HEK293T (cell line): ENCODE results near the gene TBX10.

Experiments used
- CTCF ChIA-PET: fragments of 350-600 bp; formaldehyde crosslinking; extraction: SDS; loops from one replicate; lab custom pipeline; 2021; ENCODE audit warnings: antibody characterized with exemption, inconsistent platforms; lab: Yijun Ruan, JAX
- POLR2A ChIA-PET: fragments of 350-600 bp; formaldehyde crosslinking; extraction: SDS; loops from one replicate; lab custom pipeline; 2020; ENCODE audit warnings: antibody characterized with exemption, inconsistent platforms; lab: Yijun Ruan, JAX
- DNase-seq: peaks from one replicate; pipeline ENCODE4 v3.0.0; 2012; ENCODE audit warnings: mixed read lengths; ENCODE audit errors: extremely low spot score
- ARNT ChIP-seq: fragments of 450-650 bp; IDR thresholded peaks from 2 replicates; pipeline ENCODE4 v1.6.1; 2017; ENCODE audit warnings: mild to moderate bottlenecking
- BHLHE40 ChIP-seq: fragments of 450-650 bp; IDR thresholded peaks from 2 replicates; pipeline ENCODE4 v1.6.1; 2016; ENCODE audit warnings: mild to moderate bottlenecking, moderate library complexity, borderline replicate concordance
- CTBP1 ChIP-seq: fragments of 450-650 bp; IDR thresholded peaks from 2 replicates; pipeline ENCODE4 v1.6.1; 2016; ENCODE audit warnings: borderline replicate concordance
- ELF4 ChIP-seq: fragments of 450-650 bp; IDR thresholded peaks from 2 replicates; pipeline ENCODE4 v1.6.1; 2017; ENCODE audit warnings: antibody characterized with exemption
- FOXA1 ChIP-seq: fragments of 450-650 bp; IDR thresholded peaks from 2 replicates; pipeline ENCODE4 v1.6.1; 2016; ENCODE audit warnings: mild to moderate bottlenecking
- FOXK2 ChIP-seq: fragments of 450-650 bp; IDR thresholded peaks from 2 replicates; pipeline ENCODE4 v1.6.1; 2016; ENCODE audit warnings: mild to moderate bottlenecking
- FOXM1 ChIP-seq: fragments of 450-650 bp; IDR thresholded peaks from 2 replicates; pipeline ENCODE4 v1.6.1; 2017; ENCODE audit warnings: mild to moderate bottlenecking, borderline replicate concordance
- HDGF ChIP-seq: fragments of 450-650 bp; IDR thresholded peaks from 2 replicates; pipeline ENCODE4 v1.6.1; 2017; ENCODE audit warnings: antibody characterized with exemption, borderline replicate concordance
- L3MBTL2 ChIP-seq: fragments of 450-650 bp; conservative IDR thresholded peaks from 2 replicates; pipeline ENCODE4 v1.6.1; 2016; ENCODE audit warnings: mild to moderate bottlenecking
- LEF1 ChIP-seq: fragments of 450-650 bp; IDR thresholded peaks from 2 replicates; pipeline ENCODE4 v1.6.1; 2017; ENCODE audit warnings: mild to moderate bottlenecking, borderline replicate concordance
- NFRKB ChIP-seq: fragments of 450-650 bp; IDR thresholded peaks from 2 replicates; pipeline ENCODE4 v1.6.1; 2016; ENCODE audit warnings: mild to moderate bottlenecking, moderate library complexity
- SP1 ChIP-seq: fragments of 450-650 bp; IDR thresholded peaks from 2 replicates; pipeline ENCODE4 v1.6.1; 2017
- SUZ12 ChIP-seq: fragments of 450-650 bp; IDR thresholded peaks from 2 replicates; pipeline ENCODE4 v1.6.1; 2016; ENCODE audit warnings: mild to moderate bottlenecking
- TARDBP ChIP-seq: fragments of 450-650 bp; IDR thresholded peaks from 2 replicates; pipeline ENCODE4 v1.6.1; 2016
- ZNF384 ChIP-seq: fragments of 450-650 bp; IDR thresholded peaks from 2 replicates; pipeline ENCODE4 v1.6.1; 2016
- TF ChIP-seq, protein P1 (sequence below): fragments of 450-650 bp; IDR thresholded peaks from 2 replicates; pipeline ENCODE4 v1.6.1; 2016

TBX10 gene

DNA sequence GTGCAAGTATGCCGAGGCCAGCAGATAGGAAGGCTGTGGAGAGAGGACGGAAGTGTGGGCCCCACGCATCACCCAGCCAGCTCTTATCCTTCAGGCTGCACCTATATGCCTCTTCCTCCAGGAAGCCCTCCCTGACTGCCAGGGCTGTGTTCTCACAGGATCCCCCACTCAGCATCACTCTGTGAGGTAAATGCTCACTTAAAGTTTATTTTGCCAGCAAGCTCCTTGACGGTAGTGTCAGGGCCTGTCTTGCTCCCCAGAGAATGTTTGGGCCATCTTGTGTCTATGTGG is 4.4 kb downstream of the TBX10 start:
- POLR2A ChIA-PET = no interaction called here
- CTCF ChIA-PET = no interaction called here
- DNase-seq = no peak
- TF ChIP-seq ELF4 = no peak
- no peak for TF ChIP-seq L3MBTL2

DNA sequence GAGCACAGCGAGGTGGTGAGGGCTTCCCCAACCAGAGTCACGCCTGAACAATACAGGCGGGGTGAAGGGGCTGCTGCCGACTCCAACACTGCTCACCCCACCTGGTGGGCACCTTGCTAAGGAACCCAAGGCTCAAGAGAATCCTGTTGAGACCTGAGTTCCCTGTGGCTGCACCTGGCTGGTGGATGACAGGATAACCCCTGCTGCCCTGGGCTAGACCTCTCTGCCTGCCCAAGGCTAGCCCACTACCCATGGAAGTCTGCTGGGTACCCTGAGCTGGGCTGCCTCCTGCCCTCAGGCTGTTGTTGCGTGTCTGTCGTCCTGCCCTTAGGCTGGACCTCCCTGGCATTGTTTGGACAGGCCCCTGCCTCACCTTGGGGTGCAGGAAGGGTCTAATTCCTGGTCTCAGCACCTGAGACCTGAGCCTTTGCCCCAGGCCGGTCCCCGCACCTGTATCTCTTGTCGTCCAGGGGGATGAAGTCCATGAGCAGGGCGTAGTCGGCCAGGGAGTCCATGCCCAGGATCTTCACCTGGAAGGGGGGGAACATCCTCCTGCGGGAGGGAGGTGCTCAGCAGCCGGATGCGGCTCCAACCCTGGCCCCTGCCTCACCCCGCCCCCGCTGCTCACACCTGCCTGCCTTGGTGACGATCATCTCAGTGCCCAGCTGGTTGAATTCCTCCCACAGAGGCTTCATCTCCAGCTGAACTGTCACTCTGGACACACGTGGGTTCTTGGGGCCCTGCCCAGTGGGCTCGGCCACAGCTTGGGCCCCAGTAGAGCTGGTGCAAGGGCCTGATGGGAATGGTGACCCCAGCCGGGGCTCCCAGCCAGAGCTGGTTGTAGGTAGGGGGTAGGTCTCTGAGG is 5.0 kb downstream of the TBX10 start:
- DNase-seq = no peak
- CTCF ChIA-PET = no interaction called here
- TF ChIP-seq ARNT (no peak), SUZ12 (no peak), L3MBTL2 (no peak), FOXA1 (no peak), BHLHE40 (no peak), NFRKB (no peak)
- POLR2A ChIA-PET = no interaction called here

DNA sequence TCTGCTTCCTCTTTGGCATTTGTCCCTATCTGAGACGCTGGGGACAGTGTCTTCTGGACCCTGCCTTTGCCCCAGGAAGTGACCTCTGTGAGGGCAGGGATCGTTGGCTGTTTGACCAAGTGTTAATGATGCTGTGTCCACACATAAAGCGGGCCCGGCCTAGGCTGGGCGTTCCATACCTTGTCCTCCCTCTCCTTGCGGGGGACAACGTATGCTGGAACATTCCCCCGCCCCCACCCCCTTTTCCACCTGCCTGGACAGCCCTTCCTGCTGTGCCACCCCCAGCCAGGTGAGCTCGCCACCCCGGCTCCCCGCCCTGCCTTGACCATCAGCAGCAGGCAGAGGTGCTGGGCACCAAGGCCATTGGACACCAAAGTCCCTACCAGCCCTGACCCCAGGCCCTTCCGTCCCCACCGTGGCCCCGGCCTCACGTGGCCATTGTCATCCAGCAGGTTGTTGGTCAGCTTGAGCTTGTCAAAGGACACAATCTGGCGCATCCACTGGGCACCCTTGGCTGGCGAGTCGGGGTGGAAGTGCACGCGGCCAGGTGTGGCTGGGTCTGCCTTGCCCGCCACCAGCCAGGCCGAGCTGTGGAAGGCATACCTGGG is 5.7 kb downstream of the TBX10 start:
- no peak for TF ChIP-seq TARDBP
- TF ChIP-seq SP1 = no peak
- TF ChIP-seq FOXK2 = no peak
- no peak for TF ChIP-seq BHLHE40
- no peak for TF ChIP-seq L3MBTL2
- ChIA-PET POLR2A (no interaction called here), CTCF (no interaction called here)
- no peak for DNase-seq

DNA sequence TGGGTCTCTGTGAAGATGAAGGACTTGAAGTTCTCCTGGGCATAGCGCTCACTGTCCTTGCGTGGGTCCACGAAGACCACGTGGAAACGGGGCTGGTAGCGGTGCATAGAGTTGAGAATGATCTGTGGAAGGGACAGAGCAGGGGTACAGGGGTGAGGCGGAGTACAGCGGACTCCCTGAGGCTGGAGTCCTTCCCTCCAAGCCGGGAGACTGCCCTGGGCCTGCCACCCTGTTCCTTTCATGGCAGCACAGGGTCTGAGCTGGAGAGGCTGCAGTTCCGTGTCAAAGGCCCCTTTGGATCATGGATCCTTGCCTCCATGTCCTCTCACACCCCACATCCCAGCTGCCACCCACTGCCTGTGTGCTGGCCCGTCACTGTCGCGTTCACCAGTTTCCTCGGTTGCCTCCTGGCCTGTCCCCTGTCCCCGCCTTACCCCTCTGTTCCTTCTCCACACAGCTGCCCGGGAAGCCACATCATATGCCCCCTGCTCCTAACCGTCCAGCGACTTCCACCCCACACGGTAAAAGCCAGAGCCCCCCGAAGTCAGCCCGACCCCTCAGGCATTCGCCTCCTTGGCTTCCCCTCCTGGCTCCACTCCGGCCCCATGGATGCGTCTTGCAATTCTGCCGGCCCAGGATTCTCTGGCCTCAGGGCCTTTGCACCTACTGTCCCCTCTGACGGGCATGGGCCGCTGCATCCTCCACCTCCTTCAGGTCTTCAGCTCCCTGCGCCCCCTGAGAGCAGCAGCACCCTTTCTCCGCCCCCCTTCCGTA is 6.4 kb downstream of the TBX10 start:
- ChIA-PET CTCF (no interaction called here), POLR2A (no interaction called here)
- DNase-seq = no peak
- TF ChIP-seq FOXK2 = no peak
- no peak for TF ChIP-seq FOXM1

DNA sequence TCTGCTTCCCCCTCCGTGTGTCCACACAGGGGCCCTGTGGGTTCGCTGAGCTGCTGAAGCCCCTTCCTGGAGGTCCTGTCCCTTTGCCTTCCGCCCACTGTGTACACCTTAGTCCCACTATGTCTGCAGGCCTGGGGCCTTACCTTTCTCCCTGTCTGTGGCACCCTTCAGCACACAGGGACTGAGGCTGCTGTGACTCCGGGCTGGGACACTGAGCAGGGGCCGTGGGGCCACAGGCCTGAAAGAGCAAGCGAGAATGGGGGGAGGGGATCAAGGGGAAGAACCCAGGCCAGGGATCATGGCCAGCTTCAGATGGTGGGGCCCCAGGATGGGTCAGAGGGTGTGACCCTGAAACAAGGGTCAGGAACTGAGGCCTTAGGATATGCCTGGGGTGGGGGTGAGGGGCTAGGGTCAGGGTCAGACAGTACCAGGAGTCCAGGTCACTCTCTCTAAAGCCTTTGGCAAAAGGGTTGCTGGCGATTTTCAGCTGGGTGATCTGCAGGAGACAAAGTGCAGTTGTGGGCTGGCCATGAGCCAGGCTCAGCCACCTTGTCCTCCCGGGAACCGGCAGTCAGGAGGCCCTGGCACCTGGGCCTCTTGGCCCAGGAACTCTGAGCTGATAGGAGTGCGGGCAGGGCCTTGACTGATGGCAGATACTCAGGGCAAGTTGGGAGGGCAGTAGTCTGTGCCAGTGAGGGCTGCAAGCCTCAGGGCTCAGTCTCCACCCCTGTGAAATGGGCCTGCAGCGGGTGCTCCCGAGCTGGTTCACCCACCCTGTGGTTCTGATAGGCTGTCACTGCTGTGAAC is 7.2 kb downstream of the TBX10 start:
- ChIA-PET POLR2A (no interaction called here), CTCF (no interaction called here)
- TF ChIP-seq ARNT (no peak), LEF1 (no peak), BHLHE40 (no peak), FOXK2 (no peak), ELF4 (no peak), CTBP1 (no peak), TARDBP (no peak), NFRKB (no peak), FOXA1 (no peak), L3MBTL2 (no peak), SP1 (no peak), ZNF384 (no peak)
- DNase-seq = no peak

DNA sequence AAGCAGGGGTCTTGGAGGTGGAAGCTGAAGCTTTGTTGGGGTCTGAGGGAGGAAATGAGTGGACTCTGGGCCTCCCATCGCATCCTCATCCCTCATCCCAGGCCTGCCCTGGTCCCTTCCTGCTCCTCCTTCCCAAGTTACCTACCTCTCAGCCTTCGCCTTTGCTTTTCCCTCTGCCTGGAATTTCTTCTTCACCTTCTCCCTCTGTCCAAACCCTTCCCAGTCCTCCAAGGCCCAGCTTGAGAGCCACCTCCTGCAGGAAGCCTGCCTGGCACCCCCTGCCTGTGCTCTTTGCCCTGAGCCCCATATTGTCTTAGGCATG is 7.7 kb downstream of the TBX10 start:
- TF ChIP-seq LEF1 (no peak), BHLHE40 (no peak), ELF4 (no peak), NFRKB (no peak), ARNT (no peak), HDGF (no peak), FOXA1 (no peak), TARDBP (no peak), CTBP1 (no peak), ZNF384 (no peak), FOXM1 (no peak), L3MBTL2 (no peak), SUZ12 (no peak), SP1 (no peak), FOXK2 (no peak)
- TF ChIP-seq, protein P1, sequence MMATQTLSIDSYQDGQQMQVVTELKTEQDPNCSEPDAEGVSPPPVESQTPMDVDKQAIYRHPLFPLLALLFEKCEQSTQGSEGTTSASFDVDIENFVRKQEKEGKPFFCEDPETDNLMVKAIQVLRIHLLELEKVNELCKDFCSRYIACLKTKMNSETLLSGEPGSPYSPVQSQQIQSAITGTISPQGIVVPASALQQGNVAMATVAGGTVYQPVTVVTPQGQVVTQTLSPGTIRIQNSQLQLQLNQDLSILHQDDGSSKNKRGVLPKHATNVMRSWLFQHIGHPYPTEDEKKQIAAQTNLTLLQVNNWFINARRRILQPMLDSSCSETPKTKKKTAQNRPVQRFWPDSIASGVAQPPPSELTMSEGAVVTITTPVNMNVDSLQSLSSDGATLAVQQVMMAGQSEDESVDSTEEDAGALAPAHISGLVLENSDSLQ = no peak
- ChIA-PET POLR2A (no interaction called here), CTCF (interaction anchor here (3.4 kb wide), 1 partner anchor 20 kb away, joined by 10 read pairs; the partner anchor contains the start of gene ACY3)
- no peak for DNase-seq

DNA sequence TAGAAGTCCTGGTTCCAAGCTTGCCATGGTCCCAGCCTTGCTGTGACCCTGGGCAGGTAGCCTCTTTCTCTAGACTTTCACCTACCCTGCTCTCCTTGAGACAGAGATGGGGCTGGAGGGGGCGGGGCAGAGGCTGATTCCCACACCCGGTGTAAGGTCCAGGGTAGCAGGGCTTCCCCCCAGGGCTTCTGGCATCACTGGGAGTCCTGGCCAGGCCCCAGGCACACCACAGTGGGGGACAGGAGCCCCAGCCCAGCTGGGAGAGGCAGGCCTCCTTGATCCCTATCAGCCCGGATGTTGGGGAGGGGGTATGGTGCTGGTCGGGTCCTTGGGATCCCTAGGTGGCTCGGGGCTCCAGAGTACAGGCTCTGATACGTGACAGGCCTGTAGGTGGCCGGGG is 8.2 kb downstream of the TBX10 start:
- POLR2A ChIA-PET = no interaction called here
- CTCF ChIA-PET = interaction anchor here (3.4 kb wide), 1 partner anchor 20 kb away, joined by 10 read pairs; the partner anchor contains the start of gene ACY3
- no peak for TF ChIP-seq FOXK2
- no peak for TF ChIP-seq SUZ12
- no peak for DNase-seq
